Natural killer cell treated with Interleukin-12 subunit alpha and Interleukin-12 subunit beta and Interleukin-15 and Interleukin-18, amount 100 ng/mL, for 72 hours (primary cell): ENCODE results near the gene DTYMK. TPM values are rescaled to one million over a fixed set of nuclear protein-coding genes. Genes with fewer than 3 reads are reported as not detected.
A peak's percentile ranks its signal among the peaks of the same experiment; 100 is the strongest.
"Not testable (repeated sequence)": the region's sequence is repeated elsewhere in the genome, so short reads cannot be mapped to it uniquely, and the experiment has no call there.

ENCODE experiments used
- ATAC-seq, 2 donors: fragments of 150-1000 bp; cut with Tn5 transposase in 1 of 2; sonication (Bioruptor Pico), chemical (Tn5 transposase) in 1 of 2; 2 replicates each; pipeline ENCODE4 v1.10.0; 2021
- DNase-seq: peaks from one replicate; pipeline ENCODE4 v3.0.0; 2022; ENCODE audit warnings: low spot score
- H3K27ac Mint-ChIP-seq, 2 donors: 1 replicate in 1 of 2; 2 replicates in 1 of 2; pipeline ENCODE4 v1.8.0; 2022; ENCODE audit warnings: mixed read lengths in 2 of 2, mild to moderate bottlenecking in 1 of 2, moderate library complexity in 1 of 2
- H3K27me3 Mint-ChIP-seq, 2 donors: 1 replicate in 1 of 2; 2 replicates in 1 of 2; pipeline ENCODE4 v1.8.0; 2022; ENCODE audit warnings: mixed read lengths in 2 of 2
- H3K36me3 Mint-ChIP-seq: one replicate; pipeline ENCODE4 v1.8.0; 2022; ENCODE audit warnings: mixed read lengths
- H3K4me1 Mint-ChIP-seq, 2 donors: 1 replicate in 1 of 2; 2 replicates in 1 of 2; pipeline ENCODE4 v1.8.0; 2022; ENCODE audit warnings: low read depth in 2 of 2, mixed read lengths in 2 of 2, mild to moderate bottlenecking in 1 of 2
- H3K4me3 Mint-ChIP-seq: one replicate; pipeline ENCODE4 v1.8.0; 2022; ENCODE audit warnings: mixed read lengths
- H3K9me3 Mint-ChIP-seq: 2 replicates; pipeline ENCODE4 v1.8.0; 2022; ENCODE audit warnings: mixed read lengths
- total RNA-seq, 2 donors: library from RNA; stranded (reverse); gene quantifications; one replicate each; pipeline ENCODE4 v1.2.3, GENCODE V29; 2022

DTYMK gene
- total RNA-seq, 2 donors from 2014 or later, result 65.1 to 155 TPM

- Mint-ChIP-seq H3K27me3 (no peaks in the 10 kb centered on the region), H3K9me3 (no peaks in the 10 kb centered on the region), H3K4me1 (peaks cover 7 to 14% of the 10 kb centered on the region in 2 donors), H3K36me3 (no peaks in the 10 kb centered on the region), H3K4me3 (no peak overlapping the region), H3K27ac (no peak overlapping the region)
- DNase-seq (no peak), ATAC-seq (no peak)
Measured at GRCh38 chr2:241672243-241673188, 14.1 kb downstream of the DTYMK start.

DNA sequence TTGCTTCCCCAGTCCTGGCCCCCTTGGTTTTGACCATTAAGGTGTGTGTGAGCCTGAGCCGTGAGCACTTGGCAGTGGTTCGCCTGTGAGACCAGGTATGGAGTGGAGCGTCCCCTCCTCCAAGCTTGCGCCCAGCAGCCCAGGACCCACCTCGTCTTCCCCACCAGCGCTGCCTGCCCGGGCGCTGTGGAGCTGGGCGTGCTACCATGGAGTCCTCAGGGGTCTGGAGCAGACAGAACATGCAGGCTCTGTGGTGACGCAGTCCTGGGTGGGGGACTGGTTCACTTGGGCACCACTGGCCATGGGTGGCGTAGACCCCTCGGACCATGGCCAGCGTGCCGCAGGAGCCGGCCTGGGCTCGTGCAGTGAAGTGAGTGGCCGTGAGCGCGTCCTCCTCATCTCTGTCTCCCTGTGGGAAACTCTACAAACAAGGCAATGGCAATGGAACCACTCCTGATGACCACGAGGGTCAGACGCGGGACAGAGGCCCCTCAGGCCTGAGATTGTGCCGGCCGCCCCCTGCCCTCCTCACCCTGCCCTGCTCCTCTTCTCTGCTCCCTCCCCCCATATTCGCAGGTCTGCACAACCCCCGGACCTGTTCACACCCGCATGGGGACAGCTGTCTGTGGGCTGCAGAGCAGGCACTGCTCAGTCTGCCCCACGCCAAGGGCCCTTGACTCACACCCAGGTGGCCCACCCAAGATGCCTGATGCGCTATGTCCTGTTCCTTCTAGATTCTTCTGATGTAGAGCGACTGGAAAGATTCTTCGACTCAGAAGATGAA lies 15.0 kb downstream of the DTYMK start:
- H3K36me3 Mint-ChIP-seq, result no peaks in the 10 kb centered on the region
- H3K27me3 Mint-ChIP-seq, result no peaks in the 10 kb centered on the region
- H3K9me3 Mint-ChIP-seq, result no peaks in the 10 kb centered on the region
- no peak overlapping the region for H3K4me3 Mint-ChIP-seq
- DNase-seq, result no peak
- H3K27ac Mint-ChIP-seq, result no peak overlapping the region
- peaks cover 7 to 14% of the 10 kb centered on the region in 2 donors for H3K4me1 Mint-ChIP-seq
- ATAC-seq, result no peak

DNA sequence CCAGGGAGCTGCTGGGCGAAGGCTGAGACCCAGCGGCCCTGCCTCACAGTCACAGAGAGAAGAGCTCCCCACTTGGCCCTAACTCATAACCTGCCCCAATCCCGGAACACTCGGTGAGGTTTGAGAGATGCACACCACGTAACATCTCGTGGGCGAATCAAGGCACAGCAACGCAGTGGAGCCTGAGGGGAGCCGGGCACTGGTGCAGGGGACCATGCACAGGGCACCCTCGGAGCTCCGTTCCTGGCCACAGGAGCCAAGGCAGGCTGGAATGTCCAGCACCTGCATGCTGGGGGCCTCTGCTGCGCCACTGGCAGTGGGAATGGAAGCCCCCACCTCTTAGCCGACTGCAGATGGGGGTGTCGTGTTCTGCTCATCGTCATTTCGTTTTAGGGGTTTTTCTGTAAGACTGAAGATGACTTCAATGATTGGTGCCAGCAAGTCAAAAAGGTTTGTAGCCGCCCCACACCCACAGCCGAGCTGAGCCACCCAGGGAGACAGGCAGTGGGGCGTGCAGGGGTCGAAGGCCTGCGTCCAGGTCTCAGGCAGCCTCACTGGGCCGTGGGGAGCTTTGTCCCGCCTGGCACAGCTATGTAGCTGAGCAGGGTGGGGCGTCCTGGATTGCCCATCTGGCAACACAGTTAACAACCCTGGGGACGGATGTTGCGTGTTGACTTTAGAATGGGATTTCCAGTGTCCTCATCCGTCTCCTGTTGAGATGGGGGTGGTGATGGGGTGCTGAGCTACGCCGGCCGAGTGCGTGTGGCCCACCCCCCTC lies 16.1 kb downstream of the DTYMK start:
- no peak for ATAC-seq
- Mint-ChIP-seq H3K27ac (no peak overlapping the region), H3K4me1 (peaks cover 8 to 16% of the 10 kb centered on the region in 2 donors), H3K9me3 (no peaks in the 10 kb centered on the region), H3K36me3 (no peaks in the 10 kb centered on the region), H3K4me3 (no peak overlapping the region), H3K27me3 (no peaks in the 10 kb centered on the region)
- DNase-seq, result no peak

GRCh38 chr2:241668839-241669238 lies 17.8 kb downstream of the DTYMK start:
- Mint-ChIP-seq H3K36me3 (no peaks in the 10 kb centered on the region), H3K9me3 (no peaks in the 10 kb centered on the region), H3K27me3 (no peaks in the 10 kb centered on the region), H3K27ac (no peak overlapping the region), H3K4me3 (no peak overlapping the region), H3K4me1 (peaks cover 11 to 21% of the 10 kb centered on the region in 2 donors)
- DNase-seq (no peak), ATAC-seq (no peak)

- Mint-ChIP-seq H3K9me3 (no peaks in the 10 kb centered on the region), H3K36me3 (no peaks in the 10 kb centered on the region), H3K27me3 (no peaks in the 10 kb centered on the region), H3K27ac (no peak overlapping the region), H3K4me3 (no peak overlapping the region), H3K4me1 (peaks cover 6 to 16% of the 10 kb centered on the region in 2 donors)
- DNase-seq (no peak), ATAC-seq (no peak)
Measured at GRCh38 chr2:241668354-241668753, 18.3 kb downstream of the DTYMK start.

DNA sequence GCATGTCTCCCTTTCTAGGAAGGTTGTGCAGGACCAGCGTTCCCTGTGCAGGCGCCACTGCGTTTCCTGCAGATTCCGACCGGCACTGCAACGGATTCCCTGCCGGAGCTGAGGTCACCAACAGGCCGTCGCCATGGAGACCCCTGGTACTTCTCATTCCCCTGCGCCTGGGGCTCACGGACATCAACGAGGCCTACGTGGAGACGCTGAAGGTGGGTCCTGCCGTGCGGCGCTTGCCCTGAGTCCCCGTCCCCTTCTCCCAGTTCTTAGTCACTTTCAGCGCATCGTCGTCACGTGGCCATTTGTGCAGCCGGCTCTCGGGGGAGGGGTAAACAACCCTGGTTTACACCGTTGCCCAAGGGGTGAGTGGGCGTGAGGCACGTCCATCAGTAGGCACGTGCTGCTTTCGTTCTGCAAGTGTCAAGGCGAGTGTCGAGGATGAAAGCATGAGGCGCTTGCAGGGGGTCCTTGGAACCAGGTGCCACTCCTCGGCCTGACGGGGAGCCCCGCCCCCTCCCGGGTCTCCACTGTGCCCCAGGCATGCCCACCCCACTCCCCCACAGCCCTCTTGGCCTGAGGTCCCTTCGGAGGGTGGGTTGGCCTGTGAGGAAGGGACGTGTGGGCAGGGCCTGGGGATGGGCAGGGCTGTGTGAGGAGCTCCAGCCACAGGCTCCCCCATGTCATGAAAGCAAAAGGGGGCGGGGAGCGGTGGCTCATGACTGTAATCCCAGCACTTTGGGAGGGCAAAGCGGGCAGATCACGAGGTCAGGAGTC lies 19.8 kb downstream of the DTYMK start:
- DNase-seq, result no peak
- no peak overlapping the region for H3K27ac Mint-ChIP-seq
- peaks cover 2% of the 10 kb centered on the region for H3K36me3 Mint-ChIP-seq
- no peaks in the 10 kb centered on the region for H3K27me3 Mint-ChIP-seq
- no peaks in the 10 kb centered on the region for H3K9me3 Mint-ChIP-seq
- H3K4me1 Mint-ChIP-seq, result peaks cover 5 to 8% of the 10 kb centered on the region in 2 donors
- no peak for ATAC-seq
- H3K4me3 Mint-ChIP-seq, result no peak overlapping the region

- no peak overlapping the region for H3K4me3 Mint-ChIP-seq
- H3K27ac Mint-ChIP-seq, result peak overlapping the region; percentile 5 to 50
- no peak for DNase-seq
- no peak for ATAC-seq
- H3K9me3 Mint-ChIP-seq, result no peaks in the 10 kb centered on the region
- no peaks in the 10 kb centered on the region for H3K27me3 Mint-ChIP-seq
- H3K36me3 Mint-ChIP-seq, result peaks cover 5% of the 10 kb centered on the region
- H3K4me1 Mint-ChIP-seq, result peaks cover 5 to 8% of the 10 kb centered on the region in 2 donors
Measured at GRCh38 chr2:241665731-241666440, 20.7 kb downstream of the DTYMK start.

GRCh38 chr2:241662731-241663130 lies 23.9 kb downstream of the DTYMK start:
- H3K27me3 Mint-ChIP-seq, DNase-seq, H3K4me1 Mint-ChIP-seq, H3K9me3 Mint-ChIP-seq, H3K27ac Mint-ChIP-seq, H3K4me3 Mint-ChIP-seq, H3K36me3 Mint-ChIP-seq, ATAC-seq: not testable (repeated sequence)

DNA sequence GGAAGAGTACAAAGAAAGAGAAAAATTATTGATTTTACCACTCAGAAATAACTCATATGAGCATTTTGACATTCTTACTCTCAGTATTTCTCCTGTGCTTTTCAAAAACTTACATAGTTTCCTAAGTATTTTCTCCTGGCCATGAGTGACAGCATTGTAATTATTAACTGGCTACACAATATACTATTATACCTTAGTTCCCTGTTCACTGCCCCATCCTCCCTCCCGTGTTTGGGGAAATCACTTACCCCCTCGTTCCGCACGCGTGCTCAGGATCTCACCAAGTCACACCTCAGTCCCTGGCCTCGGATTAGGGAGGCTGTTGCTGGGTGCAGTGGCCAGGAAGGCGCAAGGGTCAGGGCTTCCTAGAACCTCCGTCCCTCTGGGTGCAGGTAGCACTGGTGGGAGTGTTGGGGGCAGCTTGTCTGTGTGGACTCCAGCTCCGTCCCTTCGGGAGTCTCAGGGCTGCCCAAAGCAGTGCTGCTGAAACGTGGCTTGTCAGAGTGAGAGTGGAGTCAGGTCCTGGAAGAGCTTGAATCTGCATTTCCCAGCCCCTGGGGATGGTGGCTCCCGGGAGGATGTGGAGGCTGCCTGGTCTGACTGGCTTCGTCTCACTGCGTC lies 25.9 kb downstream of the DTYMK start:
- Mint-ChIP-seq H3K27me3 (no peaks in the 10 kb centered on the region), H3K36me3 (peaks cover 15% of the 10 kb centered on the region), H3K4me3 (no peak overlapping the region), H3K9me3 (no peaks in the 10 kb centered on the region), H3K27ac (no peak overlapping the region), H3K4me1 (peaks cover 7 to 10% of the 10 kb centered on the region in 2 donors)
- DNase-seq (no peak), ATAC-seq (no peak)

- no peak overlapping the region for H3K27ac Mint-ChIP-seq
- peaks cover 0 to 5% of the 10 kb centered on the region in 2 donors for H3K4me1 Mint-ChIP-seq
- H3K36me3 Mint-ChIP-seq, result peaks cover 17% of the 10 kb centered on the region
- H3K4me3 Mint-ChIP-seq, result no peak overlapping the region
- no peaks in the 10 kb centered on the region for H3K9me3 Mint-ChIP-seq
- H3K27me3 Mint-ChIP-seq, result no peaks in the 10 kb centered on the region
- ATAC-seq (no peak), DNase-seq (no peak)
Measured at GRCh38 chr2:241659150-241659739, 27.4 kb downstream of the DTYMK start.

GRCh38 chr2:241658296-241658695 lies 28.3 kb downstream of the DTYMK start:
- ATAC-seq (no peak), DNase-seq (no peak)
- Mint-ChIP-seq H3K27me3 (no peaks in the 10 kb centered on the region), H3K4me1 (peaks cover 0 to 5% of the 10 kb centered on the region in 2 donors), H3K36me3 (peaks cover 17% of the 10 kb centered on the region), H3K9me3 (no peaks in the 10 kb centered on the region), H3K27ac (no peak overlapping the region), H3K4me3 (no peak overlapping the region)

DNA sequence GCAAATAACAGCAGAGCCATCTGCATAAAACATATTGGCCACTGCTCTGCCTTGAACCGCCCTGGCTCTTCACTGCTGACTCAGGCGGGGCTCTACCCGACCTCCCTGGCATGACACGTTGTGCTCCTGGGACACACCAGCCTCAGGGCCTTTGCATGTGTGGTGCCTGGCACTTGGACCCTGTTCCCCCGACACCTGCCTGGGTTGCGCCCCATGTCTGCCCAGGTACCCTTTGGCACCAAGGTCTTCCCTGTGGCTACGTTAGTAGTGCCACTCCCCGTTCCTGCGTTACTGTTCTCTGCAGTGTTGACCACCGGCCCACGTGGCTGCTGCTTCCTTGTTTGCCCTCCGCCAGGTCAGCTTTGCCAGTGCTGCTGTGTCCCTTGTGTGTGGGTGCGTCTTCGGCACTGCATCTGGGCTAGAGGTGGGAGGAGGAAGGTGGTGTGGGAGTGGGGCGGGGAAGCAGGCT lies 28.8 kb downstream of the DTYMK start:
- no peaks in the 10 kb centered on the region for H3K27me3 Mint-ChIP-seq

More for the DNA sequence above, 28.8 kb downstream of the DTYMK start:
- H3K27ac Mint-ChIP-seq, result no peak overlapping the region
- H3K4me3 Mint-ChIP-seq, result no peak overlapping the region
- no peak for DNase-seq
- H3K9me3 Mint-ChIP-seq, result no peaks in the 10 kb centered on the region
- H3K36me3 Mint-ChIP-seq, result peaks cover 17% of the 10 kb centered on the region
- no peak for ATAC-seq
- H3K4me1 Mint-ChIP-seq, result peaks cover 0 to 5% of the 10 kb centered on the region in 2 donors
